ENCODE measurements around the gene AGBL4.

The AGBL4 gene

GRCh38 chr1:48692235-48692634 lies 1331.5 kb downstream of the AGBL4 start:
- Histone ChIP-seq H3K4me3 (ENCODE audit: low read depth in 1 of 2, low read length in 1 of 2) (no peak overlapping the region), H3K36me3 (no peaks in the 10 kb centered on the region), H3K27me3 (no peaks in the 10 kb centered on the region), H3K27ac (no peak overlapping the region), H3K9me3 (no peaks in the 10 kb centered on the region), H3K4me1 (ENCODE audit: control insufficient read depth in 1 of 2, insufficient read depth in 1 of 2, low read depth in 1 of 2, low read length in 1 of 2) (no peaks in the 10 kb centered on the region)
- no peak for TF ChIP-seq CTCF (IDR thresholded peaks at IDR 0.05)

GRCh38 chr1:48691429-48692001 lies 1332.2 kb downstream of the AGBL4 start:
- Histone ChIP-seq H3K27me3 (no peaks in the 10 kb centered on the region), H3K9me3 (no peaks in the 10 kb centered on the region), H3K27ac (no peak overlapping the region), H3K36me3 (no peaks in the 10 kb centered on the region), H3K4me1 (ENCODE audit: control insufficient read depth in 1 of 2, insufficient read depth in 1 of 2, low read depth in 1 of 2, low read length in 1 of 2) (no peaks in the 10 kb centered on the region), H3K4me3 (ENCODE audit: low read depth in 1 of 2, low read length in 1 of 2) (no peak overlapping the region)
- TF ChIP-seq CTCF (IDR thresholded peaks at IDR 0.05): no peak

- Histone ChIP-seq H3K27me3 (no peaks in the 10 kb centered on the region), H3K4me3 (ENCODE audit: low read depth in 1 of 2, low read length in 1 of 2) (no peak overlapping the region), H3K27ac (no peak overlapping the region), H3K9me3 (no peaks in the 10 kb centered on the region), H3K36me3 (no peaks in the 10 kb centered on the region), H3K4me1 (ENCODE audit: control insufficient read depth in 1 of 2, insufficient read depth in 1 of 2, low read depth in 1 of 2, low read length in 1 of 2) (no peaks in the 10 kb centered on the region)
- TF ChIP-seq CTCF (IDR thresholded peaks at IDR 0.05): no peak
Observed at GRCh38 chr1:48688102-48688760, 1335.5 kb downstream of the AGBL4 start.

GRCh38 chr1:48687282-48688045 lies 1336.3 kb downstream of the AGBL4 start:
- Histone ChIP-seq H3K9me3 (no peaks in the 10 kb centered on the region), H3K36me3 (no peaks in the 10 kb centered on the region), H3K4me3 (ENCODE audit: low read depth in 1 of 2, low read length in 1 of 2) (no peak overlapping the region), H3K27me3 (no peaks in the 10 kb centered on the region), H3K27ac (no peak overlapping the region), H3K4me1 (ENCODE audit: control insufficient read depth in 1 of 2, insufficient read depth in 1 of 2, low read depth in 1 of 2, low read length in 1 of 2) (no peaks in the 10 kb centered on the region)
- TF ChIP-seq CTCF (IDR thresholded peaks at IDR 0.05): no peak

GRCh38 chr1:48686159-48686558 lies 1337.6 kb downstream of the AGBL4 start:
- H3K27ac ChIP-seq: no peak overlapping the region
- no peak for TF ChIP-seq CTCF (IDR thresholded peaks at IDR 0.05)
- no peaks in the 10 kb centered on the region for H3K4me1 ChIP-seq (ENCODE audit: control insufficient read depth in 1 of 2, insufficient read depth in 1 of 2, low read depth in 1 of 2, low read length in 1 of 2)
- H3K27me3 ChIP-seq: no peaks in the 10 kb centered on the region
- no peaks in the 10 kb centered on the region for H3K9me3 ChIP-seq
- H3K4me3 ChIP-seq (ENCODE audit: low read depth in 1 of 2, low read length in 1 of 2): no peak overlapping the region
- H3K36me3 ChIP-seq: no peaks in the 10 kb centered on the region

Measured in neutrophil (primary cell).